Right renal cortex interstitium (tissue), 3 donors: ENCODE data around the gene PRPF19. TPM values are rescaled to one million over a fixed set of nuclear protein-coding genes. Genes with fewer than 3 reads are reported as not detected.

Experiments
- DNase-seq, 3 donors: peaks; one replicate each; pipeline ENCODE4 v3.0.0-alpha.2; 2013; ENCODE audit warnings: low read depth in 3 of 3, low spot score in 2 of 3
- polyA plus RNA-seq, 3 donors: library from polyadenylated mRNA; unstranded; fragments of 120-200 nt; gene quantifications; one replicate each; pipeline ENCODE4 v1.2.1, GENCODE V29; 2013; ENCODE audit not compliant: insufficient read length in 3 of 3

Gene PRPF19
- polyA plus RNA-seq, 3 donors, result 132 to 140 (median 138) TPM

DNA sequence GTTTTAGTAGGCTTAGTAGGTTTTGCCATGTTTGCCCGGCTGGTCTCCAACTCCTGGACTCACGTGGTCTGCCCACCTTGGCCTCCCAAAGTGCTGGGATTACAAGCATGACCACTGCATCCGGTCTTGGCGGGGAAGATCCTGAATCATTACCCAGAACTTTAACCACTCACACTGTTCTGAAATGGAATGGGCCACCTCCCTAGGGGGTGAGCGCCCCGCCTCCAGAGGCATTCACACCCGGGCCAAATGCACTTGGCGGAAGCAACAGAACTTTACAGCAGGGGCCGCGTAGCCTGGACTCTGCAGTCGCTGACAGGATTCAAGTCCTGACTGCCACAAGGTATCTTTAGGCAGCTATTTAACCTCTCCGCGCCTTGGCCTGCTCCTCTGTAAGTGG lies 59.1 kb downstream of the PRPF19 start:
- no peak for DNase-seq

GRCh38 chr11:60845338-60845737 lies 61.0 kb downstream of the PRPF19 start:
- no peak for DNase-seq

DNA sequence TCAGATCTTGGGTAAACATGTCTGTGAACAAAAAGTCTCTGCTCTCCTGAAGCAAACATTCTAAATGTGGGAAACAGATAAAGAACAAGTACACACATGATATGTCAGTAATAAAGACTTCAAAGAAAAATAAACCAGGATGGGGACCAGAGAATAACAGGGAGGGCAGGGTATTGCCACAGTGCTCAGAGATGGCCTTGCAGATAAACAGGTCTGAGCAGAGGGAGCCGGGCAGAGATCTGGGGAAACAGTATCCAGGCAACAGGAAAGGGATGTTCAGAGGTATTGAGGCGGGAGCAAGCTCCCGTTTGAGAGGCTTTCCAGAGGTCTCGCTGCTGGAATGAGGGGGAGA lies 61.5 kb downstream of the PRPF19 start:
- no peak for DNase-seq

- no peak for DNase-seq
These were observed 62.1 kb downstream of the PRPF19 start for GRCh38 chr11:60844045-60844869.

DNA sequence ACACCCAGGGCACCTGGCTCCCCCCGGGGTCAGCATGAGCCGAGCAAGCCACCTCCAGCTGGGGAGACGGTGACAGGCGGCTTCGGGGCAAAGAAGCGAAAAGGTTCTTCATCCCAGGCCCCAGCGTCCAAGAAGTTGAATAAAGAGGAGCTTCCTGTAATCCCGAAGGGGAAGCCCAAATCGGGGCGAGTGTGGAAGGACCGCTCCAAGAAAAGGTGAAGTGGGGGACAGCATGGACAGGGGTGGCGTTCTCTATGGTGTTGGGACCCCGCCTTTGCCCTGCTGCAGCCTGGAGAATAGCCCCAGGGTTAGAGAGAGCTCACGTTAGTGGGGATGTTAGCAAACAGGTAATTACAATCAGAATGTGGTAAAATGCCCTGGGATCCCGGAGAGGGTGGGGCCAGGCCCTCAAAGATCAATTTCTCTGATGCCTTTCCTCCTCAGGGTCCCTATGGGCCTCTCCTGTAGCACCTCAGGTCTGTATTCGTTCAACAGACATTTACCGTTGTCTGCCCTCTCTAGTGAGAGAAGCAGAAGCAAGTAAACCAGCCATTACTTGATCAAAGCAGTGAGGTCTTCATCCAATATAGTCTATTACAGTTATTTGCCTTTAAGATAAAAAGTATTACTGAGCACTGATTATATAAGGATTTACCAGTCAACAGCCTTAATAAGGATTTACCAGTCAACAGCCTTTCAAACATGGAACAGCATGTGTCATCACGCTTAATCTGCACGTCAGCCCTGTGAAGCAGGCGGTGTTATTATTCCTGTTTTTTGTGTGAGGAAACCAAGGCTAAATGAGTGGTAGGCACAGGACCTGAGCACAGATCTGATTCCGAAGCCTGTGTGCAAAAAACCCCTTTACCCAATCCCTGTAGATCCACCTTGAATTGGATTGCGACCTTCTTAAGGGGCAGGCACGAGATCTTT lies 63.5 kb downstream of the PRPF19 start:
- DNase-seq, result no peak

- DNase-seq, result peak; percentile 89 to 95 (median 92)
These were observed 64.4 kb downstream of the PRPF19 start, which contains the start of gene CCDC86 for GRCh38 chr11:60841797-60842667. Gene CCDC86 (plus strand): TSS chr11:60842113. CDS start chr11:60842125, 12 bp downstream.

Other genes with a start within 250 kb of the PRPF19 start
- gene MS4A8, start 207.0 kb downstream of the PRPF19 start, polyA plus RNA-seq, result not detected
- not detected for gene MS4A18, start 181.9 kb downstream of the PRPF19 start, polyA plus RNA-seq
- gene MS4A15, start 149.7 kb downstream of the PRPF19 start, polyA plus RNA-seq, result not detected
- under 1 TPM; 0.11 to 0.18 (median 0.13) TPM for gene MS4A10, start 121.3 kb downstream of the PRPF19 start, polyA plus RNA-seq
- 10 to 100 TPM; 16.8 to 17.1 (median 16.9) TPM for gene CCDC86, start 64.5 kb downstream of the PRPF19 start, polyA plus RNA-seq
- gene PTGDR2, start 50.6 kb downstream of the PRPF19 start, polyA plus RNA-seq, result under 1 TPM; 0.08 to 0.25 (median 0.24) TPM
- not detected for gene ZP1, start 39.0 kb downstream of the PRPF19 start, polyA plus RNA-seq
- 10 to 100 TPM; 86.2 to 91.3 (median 86.6) TPM for gene TMEM109, start 7.6 kb upstream of the PRPF19 start, polyA plus RNA-seq
- gene TMEM132A, start 17.9 kb upstream of the PRPF19 start, polyA plus RNA-seq, result 10 to 100 TPM; 45.0 to 55.6 (median 46.9) TPM
- 10 to 100 TPM; 15.7 to 19.1 (median 17.5) TPM for gene SLC15A3, start 45.6 kb upstream of the PRPF19 start, polyA plus RNA-seq
- gene CD6, start 65.1 kb upstream of the PRPF19 start, polyA plus RNA-seq, result 1 to 10 TPM in 2 of 3 donors, under 1 TPM in 1; 0.82 to 1.5 (median 1.1) TPM
- gene CD5, start 195.9 kb upstream of the PRPF19 start, polyA plus RNA-seq, result under 1 TPM; 0.04 to 0.08 (median 0.08) TPM